Measurements from ENCODE around the gene LMTK3. TPM values are rescaled to one million over a fixed set of nuclear protein-coding genes. Genes with fewer than 3 reads are reported as not detected.

Gene LMTK3
- total RNA-seq, 4 donors from 2014 or later, result under 0.01 to 1.8 (median 0.59) TPM; not detected in 1

GRCh38 chr19:48471836-48472235 is 39.8 kb downstream of the LMTK3 start:
- Histone ChIP-seq H3K36me3 (peaks cover 5 to 67% (median 39%) of the 10 kb centered on the region in 3 donors), H3K4me3 (no peak overlapping the region), H3K4me1 (peaks cover 0 to 35% (median 9%) of the 10 kb centered on the region in 4 donors), H3K27ac (no peak overlapping the region), H3K27me3 (no peaks in the 10 kb centered on the region), H3K9me3 (no peaks in the 10 kb centered on the region)
- WGBS, 2 donors, result 86 to 91% methylated on average over 4 of the region's 4 CpGs
- DNase-seq (ENCODE audit: low spot score in 2 of 2), result no peak
- no peak for TF ChIP-seq POLR2A (IDR thresholded peaks at IDR 0.05)

GRCh38 chr19:48470856-48471255 is 40.8 kb downstream of the LMTK3 start:
- Histone ChIP-seq H3K4me3 (no peak overlapping the region), H3K27ac (no peak overlapping the region), H3K36me3 (peaks cover 5 to 57% (median 39%) of the 10 kb centered on the region in 3 donors)

GRCh38 chr19:48469934-48470680 is 41.5 kb downstream of the LMTK3 start:
- TF ChIP-seq EP300 (IDR thresholded peaks at IDR 0.05) (no peak), POLR2A (IDR thresholded peaks at IDR 0.05) (no peak), CTCF (IDR thresholded peaks at IDR 0.05) (no peak)
- H3K27me3 ChIP-seq, result no peaks in the 10 kb centered on the region
- H3K36me3 ChIP-seq, result peaks cover 2 to 49% (median 36%) of the 10 kb centered on the region in 3 donors
- peaks cover 0 to 35% (median 9%) of the 10 kb centered on the region in 4 donors for H3K4me1 ChIP-seq
- H3K4me3 ChIP-seq, result peak overlapping the region; percentile 94 to 99 (median 98)
- H3K9me3 ChIP-seq, result no peaks in the 10 kb centered on the region
- peak overlapping the region; percentile 93 to 100 (median 98) for H3K27ac ChIP-seq
- no peak for DNase-seq (ENCODE audit: low spot score in 2 of 2)
- 44 to 51% methylated on average over 20 of the region's 20 CpGs for WGBS, 2 donors

More at GRCh38 chr19:48470856-48471255, 40.8 kb downstream of the LMTK3 start:
- WGBS, 2 donors, result 90 to 92% methylated on average over 9 to 10 of the region's 10 CpGs
- peaks cover 0 to 35% (median 9%) of the 10 kb centered on the region in 4 donors for H3K4me1 ChIP-seq
- DNase-seq (ENCODE audit: low spot score in 2 of 2), result no peak
- no peaks in the 10 kb centered on the region for H3K27me3 ChIP-seq
- no peaks in the 10 kb centered on the region for H3K9me3 ChIP-seq
- no peak for TF ChIP-seq CTCF (IDR thresholded peaks at IDR 0.05)
- no peak for TF ChIP-seq EP300 (IDR thresholded peaks at IDR 0.05)
- no peak for TF ChIP-seq POLR2A (IDR thresholded peaks at IDR 0.05)

GRCh38 chr19:48469289-48469881 is 42.2 kb downstream of the LMTK3 start, which contains the start of gene CYTH2:
Gene CYTH2, plus strand, starts transcription at chr19:48469369. Its CDS starts 139 bp downstream, at chr19:48469508.
- WGBS, 2 donors, result 0% methylated on average over 37 to 63 of the region's 66 CpGs
- Histone ChIP-seq H3K36me3 (peaks cover 2 to 42% (median 32%) of the 10 kb centered on the region in 3 donors), H3K27me3 (no peaks in the 10 kb centered on the region), H3K27ac (peak within 1 kb of the TSS; percentile 93 to 100 (median 98)), H3K4me3 (peak within 1 kb of the TSS; percentile 94 to 99 (median 98)), H3K4me1 (peaks cover 0 to 35% (median 9%) of the 10 kb centered on the region in 4 donors), H3K9me3 (no peaks in the 10 kb centered on the region)
- TF ChIP-seq CTCF (IDR thresholded peaks at IDR 0.05), result peak in 2 of 5 experiments; percentile 28 to 47
- TF ChIP-seq EP300 (IDR thresholded peaks at IDR 0.05), result peak in 1 of 2 donors; percentile 93
- TF ChIP-seq POLR2A (IDR thresholded peaks at IDR 0.05), result peak; percentile 78 to 92
- DNase-seq (ENCODE audit: low spot score in 2 of 2), result peak; percentile 81 to 84

GRCh38 chr19:48468772-48469288 is 42.8 kb downstream of the LMTK3 start:
- 0% methylated on average over 36 of the region's 36 CpGs for WGBS, 2 donors
- Histone ChIP-seq H3K9me3 (no peaks in the 10 kb centered on the region), H3K27me3 (no peaks in the 10 kb centered on the region), H3K4me1 (peaks cover 0 to 35% (median 9%) of the 10 kb centered on the region in 4 donors), H3K36me3 (peaks cover 2 to 37% (median 28%) of the 10 kb centered on the region in 3 donors), H3K4me3 (peak overlapping the region; percentile 94 to 99 (median 98)), H3K27ac (peak overlapping the region; percentile 93 to 100 (median 98))
- TF ChIP-seq EP300 (IDR thresholded peaks at IDR 0.05) (peak in 1 of 2 donors; percentile 92), CTCF (IDR thresholded peaks at IDR 0.05) (no peak)
- DNase-seq (ENCODE audit: low spot score in 2 of 2), result peak; percentile 99

All from tibial nerve (tissue), 4 donors.